NCI-H1048 (cell line): ENCODE results near the gene MAGEA2.
"Not testable (repeated sequence)": the region's sequence is repeated elsewhere in the genome, so short reads cannot be mapped to it uniquely, and the experiment has no call there.

Experiments
- DNase-seq: peaks from one replicate; lab custom pipeline; 2025; lab: John Stamatoyannopoulos, UW

Gene MAGEA2

GRCh38 chrX:152753686-152754650, at the start of gene MAGEA2:
TSS of gene MAGEA2 (minus strand) at chrX:152753842. CDS start at chrX:152751363, 2,479 bp downstream.
- DNase-seq = not testable (repeated sequence)

- no peak for DNase-seq
These were observed 45.3 kb upstream of the MAGEA2 start for GRCh38 chrX:152798945-152799344.

GRCh38 chrX:152787062-152787461, 33.4 kb upstream of the MAGEA2 start:
- DNase-seq = not testable (repeated sequence)

- not testable (repeated sequence) for DNase-seq
These were observed 16.1 kb upstream of the MAGEA2 start, which contains the start of gene MAGEA6 for GRCh38 chrX:152769549-152770289. TSS of gene MAGEA6 (minus strand) at chrX:152769689. CDS start at chrX:152767650, 2,039 bp downstream.

GRCh38 chrX:152766562-152766961, 12.9 kb upstream of the MAGEA2 start:
- not testable (repeated sequence) for DNase-seq

- not testable (repeated sequence) for DNase-seq
These were observed 7.9 kb upstream of the MAGEA2 start for GRCh38 chrX:152761582-152761981.

- DNase-seq = not testable (repeated sequence)
These were observed 5.9 kb upstream of the MAGEA2 start for GRCh38 chrX:152759544-152759943.

- not testable (repeated sequence) for DNase-seq
These were observed 5.3 kb upstream of the MAGEA2 start, which contains the start of gene CSAG3 for GRCh38 chrX:152758918-152759317. TSS of gene CSAG3 (plus strand) at chrX:152759218.

GRCh38 chrX:152754871-152755270, 1.2 kb upstream of the MAGEA2 start:
- DNase-seq = not testable (repeated sequence)

GRCh38 chrX:152738560-152738959, 15.1 kb downstream of the MAGEA2 start:
- no peak for DNase-seq

GRCh38 chrX:152736528-152736927, 17.1 kb downstream of the MAGEA2 start:
- not testable (repeated sequence) for DNase-seq

- no peak for DNase-seq
These were observed 17.7 kb downstream of the MAGEA2 start for GRCh38 chrX:152735860-152736511.

GRCh38 chrX:152735101-152735500, 18.5 kb downstream of the MAGEA2 start:
- DNase-seq = no peak

GRCh38 chrX:152734143-152734858, 19.3 kb downstream of the MAGEA2 start:
- not testable (repeated sequence) for DNase-seq

- DNase-seq = no peak
These were observed 20.2 kb downstream of the MAGEA2 start, which contains the start of the genes CSAG1 and MAGEA12 for GRCh38 chrX:152733261-152733975. TSS of gene CSAG1 (minus strand) at chrX:152733721. CDS start at chrX:152732460, 1,261 bp downstream. TSS of gene MAGEA12 (plus strand) at chrX:152733757. CDS start at chrX:152736162, 2,405 bp downstream.

- no peak for DNase-seq
These were observed 28.2 kb downstream of the MAGEA2 start for GRCh38 chrX:152725409-152725808.

GRCh38 chrX:152713815-152714787, 39.5 kb downstream of the MAGEA2 start, which contains the start of gene MAGEA2B:
TSS of gene MAGEA2B (plus strand) at chrX:152714628. CDS start at chrX:152717107, 2,479 bp downstream.
- DNase-seq = not testable (repeated sequence)

GRCh38 chrX:152713195-152713594, 40.4 kb downstream of the MAGEA2 start:
- not testable (repeated sequence) for DNase-seq

- DNase-seq = not testable (repeated sequence)
These were observed 44.5 kb downstream of the MAGEA2 start, which contains the start of gene CSAG2 for GRCh38 chrX:152709173-152709572. TSS of gene CSAG2 (minus strand) at chrX:152709273. CDS start at chrX:152709112, 161 bp downstream.
